ENCODE data around the gene TMEM92.
"Not testable (repeated sequence)": the region's sequence is repeated elsewhere in the genome, so short reads cannot be mapped to it uniquely, and the experiment has no call there.

- not testable (repeated sequence) for TF ChIP-seq CTCF (conservative IDR thresholded peaks at IDR 0.05; ENCODE audit: low read length); EZH2phosphoT487 (IDR thresholded peaks at IDR 0.05; ENCODE audit: borderline replicate concordance)
Measured at GRCh38 chr17:50287302-50287701, 13.0 kb downstream of the TMEM92 start.

Measured in Loucy (cell line).